Purkinje cell (primary cell): Measurements from ENCODE around the gene LRRC59. TPM values are rescaled to one million over a fixed set of nuclear protein-coding genes. Genes with fewer than 3 reads are reported as not detected.

ENCODE experiments used
- polyA plus RNA-seq: library from polyadenylated mRNA; unstranded; fragments of >200 nt; fragmentation: Nextera tagmentation; gene quantifications from 2 replicates; pipeline ENCODE4 v1.2.1, GENCODE V29; 2014

LRRC59 gene
- polyA plus RNA-seq, result 13.2 and 24.3 TPM in 2 replicates

DNA sequence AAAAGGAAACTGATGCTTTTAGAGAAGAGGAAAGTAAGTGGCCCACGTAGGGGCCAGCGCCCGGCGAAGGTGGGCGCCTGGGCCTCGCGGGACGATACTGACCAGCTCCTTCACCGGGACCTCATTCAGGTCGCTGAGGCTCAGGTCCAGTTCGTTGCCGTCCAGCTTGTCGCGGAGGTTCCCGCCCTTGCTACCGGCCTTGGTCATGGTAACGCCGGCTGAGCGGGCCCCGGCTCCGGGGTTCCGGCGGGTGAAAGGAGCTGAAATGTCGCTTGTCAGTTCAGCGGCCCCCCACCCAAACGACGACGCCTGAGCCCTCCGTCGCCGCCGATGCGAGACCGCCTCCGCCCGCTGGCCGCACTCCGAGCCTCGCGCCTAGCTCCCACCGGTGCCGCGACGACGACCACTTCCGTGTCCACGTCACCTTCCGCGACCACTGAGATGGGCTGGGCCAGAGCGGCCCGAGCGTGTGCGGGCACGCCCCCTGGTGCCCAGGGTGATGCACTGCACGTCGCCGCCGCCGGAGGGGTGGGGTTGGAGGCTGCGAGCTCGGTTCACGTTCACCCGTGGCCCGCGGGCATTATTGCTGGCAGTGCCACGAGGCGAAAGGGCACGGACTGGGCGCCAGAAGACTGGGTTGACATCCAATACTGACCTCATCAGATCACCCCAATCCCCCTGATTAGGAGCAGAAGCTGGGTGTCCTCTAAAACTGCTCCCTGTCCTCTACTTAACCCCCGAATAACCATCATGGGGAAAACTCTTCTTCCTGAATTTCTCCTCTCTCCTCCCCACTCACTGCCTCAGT lies at the start of gene LRRC59:
LRRC59 (minus strand) TSS at position 413 of the 808 bp plus-strand sequence; CDS start at position 207, 206 bp downstream.

DNA sequence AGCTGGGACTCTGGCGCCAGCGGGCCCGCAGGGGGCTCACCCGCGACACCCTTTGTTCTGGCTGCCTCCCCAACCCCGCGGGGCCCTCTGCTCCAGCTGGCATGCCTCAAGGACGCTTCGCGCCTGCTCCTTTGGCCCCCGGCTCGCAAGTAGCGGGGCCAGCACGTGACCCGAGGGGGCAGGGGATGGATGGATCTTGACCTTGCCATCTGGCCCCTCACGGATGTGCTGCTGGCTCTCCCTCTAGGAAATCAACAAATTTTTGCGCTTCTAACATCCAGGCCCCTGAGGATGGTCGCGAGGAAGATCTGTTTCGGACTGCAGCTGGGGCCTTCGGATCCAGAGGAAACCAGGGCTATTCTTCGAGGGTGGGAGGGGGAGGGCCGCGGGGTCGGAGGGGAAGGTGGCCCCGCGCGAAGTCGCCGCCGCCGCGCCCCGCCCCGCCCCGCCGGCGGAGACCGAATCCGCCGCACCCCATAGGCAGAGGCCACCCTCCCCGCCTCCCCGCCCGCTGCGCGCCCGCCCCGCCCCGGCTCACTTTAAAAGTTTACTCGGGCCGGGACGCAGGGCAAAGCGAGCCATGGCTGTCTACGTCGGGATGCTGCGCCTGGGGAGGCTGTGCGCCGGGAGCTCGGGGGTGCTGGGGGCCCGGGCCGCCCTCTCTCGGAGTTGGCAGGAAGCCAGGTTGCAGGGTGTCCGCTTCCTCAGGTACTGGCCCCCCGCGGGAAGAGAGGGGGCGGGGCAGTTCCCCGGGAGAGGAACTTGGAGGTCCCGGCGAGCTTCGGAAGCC lies 28.6 kb upstream of the LRRC59 start, which contains the start of gene ACSF2:
ACSF2 (plus strand) TSS at position 537 of the 790 bp plus-strand sequence; CDS start at position 581, 44 bp downstream.

DNA sequence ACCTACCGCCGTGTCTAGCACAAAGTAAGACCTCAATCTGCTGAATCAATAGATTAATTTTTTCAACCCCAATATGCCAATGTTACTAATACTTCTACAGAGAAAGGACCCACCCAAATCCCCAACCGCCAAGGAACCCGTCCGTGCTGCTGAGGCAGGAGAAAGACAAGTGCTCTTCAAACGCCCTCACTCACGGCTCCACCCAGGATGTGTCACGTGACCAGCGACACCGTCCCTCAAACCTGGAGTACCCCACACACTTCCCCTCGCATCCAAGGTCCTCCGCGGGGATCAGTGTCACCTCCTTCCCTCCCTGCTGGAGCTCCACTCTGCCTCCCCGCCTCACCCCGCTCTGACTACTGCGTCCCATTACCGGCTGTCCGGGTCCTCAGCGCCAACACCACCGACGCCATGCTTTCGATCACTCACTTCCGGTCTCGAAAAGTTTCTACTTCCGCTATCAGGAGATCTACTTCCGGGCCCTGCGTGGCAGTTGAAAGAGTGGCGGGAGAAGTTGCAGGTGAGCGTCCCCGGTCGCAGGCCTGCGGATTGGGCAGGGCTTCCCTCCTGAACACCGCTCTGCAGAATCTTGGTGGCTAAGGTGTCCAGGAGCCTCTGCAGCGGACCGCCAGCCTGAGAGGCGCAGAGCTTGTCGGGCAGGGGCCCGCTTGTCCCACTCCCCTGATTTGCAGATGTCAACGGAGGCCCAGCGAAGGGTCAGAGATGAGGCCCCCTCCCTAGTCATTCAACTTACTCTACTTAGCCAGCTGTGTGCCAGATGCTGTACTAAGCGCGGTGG lies 24.4 kb downstream of the LRRC59 start, which contains the start of the genes EME1 and MRPL27:
EME1 (plus strand) TSS at position 472 of the 799 bp plus-strand sequence. CDS start 1,980 bp downstream, outside the sequence.
MRPL27 (minus strand) TSS at position 427 of the 799 bp plus-strand sequence; CDS start at position 413, 14 bp downstream.

DNA sequence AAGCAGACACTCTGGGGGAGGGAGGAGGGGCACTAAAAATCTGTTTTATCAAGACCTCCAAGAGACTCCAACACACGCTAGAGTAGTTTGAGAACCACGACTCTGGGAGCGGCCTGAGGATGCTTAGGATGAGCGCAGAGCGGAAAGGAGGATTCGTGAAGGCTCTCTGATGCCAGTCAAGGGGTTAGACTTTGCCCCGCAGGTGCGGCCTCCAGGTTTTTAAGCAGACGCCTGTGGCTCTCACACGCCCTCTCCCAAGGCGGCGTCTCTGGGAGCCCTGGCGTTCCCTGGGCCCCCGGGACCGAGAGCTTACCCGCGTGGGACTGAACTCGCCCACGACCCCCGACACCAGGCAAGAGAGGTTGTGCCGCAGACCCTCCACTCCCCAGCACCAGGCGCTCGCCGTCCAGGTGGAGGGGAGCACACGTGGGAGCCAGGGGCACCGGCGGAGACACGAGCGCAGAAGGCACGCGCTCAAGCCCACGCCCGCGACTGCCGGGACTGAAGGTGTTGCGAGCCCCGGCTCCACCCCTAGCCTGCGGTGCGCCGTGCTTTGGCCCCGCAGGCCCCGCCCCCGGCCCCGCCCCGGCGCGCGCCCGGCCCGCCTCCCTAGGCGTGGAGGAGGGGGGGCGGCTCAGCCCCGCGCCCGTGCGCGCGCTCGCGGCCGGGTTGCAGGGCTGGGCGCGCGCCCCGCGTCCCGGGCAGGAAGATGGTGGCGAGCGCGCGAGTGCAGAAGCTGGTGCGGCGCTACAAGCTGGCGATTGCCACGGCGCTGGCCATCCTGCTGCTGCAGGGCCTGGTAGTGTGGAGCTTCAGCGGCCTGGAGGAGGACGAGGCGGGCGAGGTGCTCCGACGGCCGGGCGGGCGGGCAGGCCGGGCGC lies 51.7 kb downstream of the LRRC59 start, which contains the start of gene XYLT2:
XYLT2 (plus strand) TSS at position 695 of the 881 bp plus-strand sequence; CDS start at position 710, 15 bp downstream.

Other genes with a start within 250 kb of the LRRC59 start
- 1.0 and 1.2 TPM in 2 replicates for gene PPP1R9B, start 246.8 kb downstream of the LRRC59 start, polyA plus RNA-seq
- not detected in 2 replicates for gene SGCA, start 231.5 kb downstream of the LRRC59 start, polyA plus RNA-seq
- gene COL1A1, start 195.9 kb downstream of the LRRC59 start, polyA plus RNA-seq, result 0.15 TPM in 1 of 2 replicates, not detected in the other
- not detected in 2 replicates for gene TMEM92, start 123.1 kb downstream of the LRRC59 start, polyA plus RNA-seq
- 23.1 and 38.2 TPM in 2 replicates for gene XYLT2, start 51.4 kb downstream of the LRRC59 start, polyA plus RNA-seq
- gene MRPL27, start 24.3 kb downstream of the LRRC59 start, polyA plus RNA-seq, result 272 and 327 TPM in 2 replicates
- 0.35 TPM in 1 of 2 replicates, not detected in the other for gene EME1, start 24.3 kb downstream of the LRRC59 start, polyA plus RNA-seq
- gene ACSF2, start 28.7 kb upstream of the LRRC59 start, polyA plus RNA-seq, result 5.7 TPM in 1 of 2 replicates, not detected in the other
- gene CHAD, start 71.4 kb upstream of the LRRC59 start, polyA plus RNA-seq, result 1.8 and 2.1 TPM in 2 replicates
- gene RSAD1, start 81.3 kb upstream of the LRRC59 start, polyA plus RNA-seq, result 11.6 and 12.8 TPM in 2 replicates
- not detected in 2 replicates for gene MYCBPAP, start 110.9 kb upstream of the LRRC59 start, polyA plus RNA-seq
- gene EPN3, start 135.2 kb upstream of the LRRC59 start, polyA plus RNA-seq, result not detected in 2 replicates
- gene SPATA20, start 149.7 kb upstream of the LRRC59 start, polyA plus RNA-seq, result 2.4 and 4.9 TPM in 2 replicates
- gene CACNA1G, start 163.2 kb upstream of the LRRC59 start, polyA plus RNA-seq, result 54.6 and 83.3 TPM in 2 replicates
- gene ABCC3, start 237.4 kb upstream of the LRRC59 start, polyA plus RNA-seq, result 0.45 and 4.3 TPM in 2 replicates